Epithelial cell of proximal tubule (primary cell): Measurements from ENCODE around the gene AFAP1. TPM values are rescaled to one million over a fixed set of nuclear protein-coding genes. Genes with fewer than 3 reads are reported as not detected.

ENCODE experiments used
- DNase-seq: peaks from one replicate; pipeline ENCODE4 v3.0.0-alpha.2; 2011; ENCODE audit warnings: low read depth
- H3K4me3 ChIP-seq: 2 replicates; pipeline ENCODE4 v1.5.1; 2011; ENCODE audit warnings: low read depth, mild to moderate bottlenecking, low read length
- total RNA-seq: library from RNA; depleted of rRNA; stranded (reverse); fragments of >200 nt; gene quantifications from 2 replicates; pipeline ENCODE4 v1.2.3, GENCODE V29; 2015
- TF ChIP-seq, protein P1 (sequence below): conservative IDR thresholded peaks from 2 replicates; pipeline ENCODE4 v1.5.1; 2012; ENCODE audit warnings: low read depth, mild to moderate bottlenecking, low read length

Gene AFAP1
- total RNA-seq, 1 donor from 2014 or later: 26.2 TPM

GRCh38 chr4:7781366-7781765 lies 158.3 kb downstream of the AFAP1 start:
- no peak for DNase-seq
- TF ChIP-seq, protein P1, sequence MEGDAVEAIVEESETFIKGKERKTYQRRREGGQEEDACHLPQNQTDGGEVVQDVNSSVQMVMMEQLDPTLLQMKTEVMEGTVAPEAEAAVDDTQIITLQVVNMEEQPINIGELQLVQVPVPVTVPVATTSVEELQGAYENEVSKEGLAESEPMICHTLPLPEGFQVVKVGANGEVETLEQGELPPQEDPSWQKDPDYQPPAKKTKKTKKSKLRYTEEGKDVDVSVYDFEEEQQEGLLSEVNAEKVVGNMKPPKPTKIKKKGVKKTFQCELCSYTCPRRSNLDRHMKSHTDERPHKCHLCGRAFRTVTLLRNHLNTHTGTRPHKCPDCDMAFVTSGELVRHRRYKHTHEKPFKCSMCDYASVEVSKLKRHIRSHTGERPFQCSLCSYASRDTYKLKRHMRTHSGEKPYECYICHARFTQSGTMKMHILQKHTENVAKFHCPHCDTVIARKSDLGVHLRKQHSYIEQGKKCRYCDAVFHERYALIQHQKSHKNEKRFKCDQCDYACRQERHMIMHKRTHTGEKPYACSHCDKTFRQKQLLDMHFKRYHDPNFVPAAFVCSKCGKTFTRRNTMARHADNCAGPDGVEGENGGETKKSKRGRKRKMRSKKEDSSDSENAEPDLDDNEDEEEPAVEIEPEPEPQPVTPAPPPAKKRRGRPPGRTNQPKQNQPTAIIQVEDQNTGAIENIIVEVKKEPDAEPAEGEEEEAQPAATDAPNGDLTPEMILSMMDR: no peak
- H3K4me3 ChIP-seq: no peak overlapping the region

GRCh38 chr4:7780751-7781348 lies 158.8 kb downstream of the AFAP1 start:
- TF ChIP-seq, protein P1: no peak
- DNase-seq: no peak
- H3K4me3 ChIP-seq: no peak overlapping the region

DNA sequence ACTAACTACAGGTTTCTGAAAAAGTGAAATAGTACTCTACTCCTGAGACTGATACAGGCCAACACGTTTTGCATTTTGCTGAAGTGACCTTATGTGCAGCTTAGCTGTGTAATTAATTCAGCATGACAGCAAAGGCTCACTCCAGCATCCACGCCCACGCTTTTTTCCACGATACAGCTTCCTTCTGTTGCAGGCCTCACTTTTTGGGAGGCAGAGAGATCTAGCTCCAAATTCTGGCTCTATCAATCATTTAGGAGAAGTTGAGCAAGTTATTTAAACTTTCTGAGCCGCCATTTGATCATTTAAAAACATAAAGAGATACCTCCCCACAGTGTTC lies 160.3 kb downstream of the AFAP1 start:
- TF ChIP-seq, protein P1: no peak
- no peak overlapping the region for H3K4me3 ChIP-seq
- DNase-seq: no peak

DNA sequence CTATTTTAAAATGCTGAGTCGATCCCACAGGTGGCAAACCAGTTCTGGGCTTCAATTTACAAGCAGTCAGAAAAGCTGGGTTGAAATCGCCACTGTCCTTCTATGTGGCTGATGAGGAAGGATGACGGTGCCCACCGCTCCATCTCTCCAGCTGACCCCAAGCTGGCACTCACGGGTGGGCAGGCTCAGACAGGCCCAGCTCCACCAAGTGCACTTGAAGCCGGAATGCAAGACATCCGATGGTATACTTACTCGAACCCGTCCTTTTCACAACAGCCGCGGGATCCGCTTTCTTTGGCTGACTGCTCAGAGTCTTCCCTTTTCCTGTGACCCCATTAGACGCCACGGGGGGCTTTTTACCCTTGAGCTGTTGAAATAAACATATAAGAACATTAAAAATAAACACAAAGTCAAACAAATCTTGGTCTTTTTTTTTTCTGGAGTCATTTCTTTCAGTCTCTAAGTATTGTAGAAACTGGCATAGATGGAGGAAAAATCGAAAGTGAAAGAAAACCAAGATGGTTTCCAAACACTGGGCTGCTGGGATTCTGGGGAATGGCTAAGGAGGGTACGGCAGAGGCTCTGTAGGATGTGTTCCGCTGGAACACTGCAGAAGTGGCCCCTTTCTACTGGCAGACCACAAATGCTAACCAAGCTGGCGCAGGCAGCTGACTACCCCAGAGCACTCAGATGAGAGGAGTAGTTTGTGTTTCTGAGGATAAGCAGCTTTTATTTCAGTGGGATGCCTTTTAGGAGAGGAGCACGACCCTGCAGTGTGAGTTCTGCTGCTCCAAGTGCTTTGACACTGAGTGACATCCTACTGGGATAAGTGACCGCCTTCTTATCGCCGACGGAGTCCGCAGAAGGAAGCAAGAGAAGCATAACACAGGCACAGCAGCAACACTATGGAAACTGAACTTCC lies 160.9 kb downstream of the AFAP1 start:
- TF ChIP-seq, protein P1: no peak
- H3K4me3 ChIP-seq: no peak overlapping the region
- DNase-seq: no peak

DNA sequence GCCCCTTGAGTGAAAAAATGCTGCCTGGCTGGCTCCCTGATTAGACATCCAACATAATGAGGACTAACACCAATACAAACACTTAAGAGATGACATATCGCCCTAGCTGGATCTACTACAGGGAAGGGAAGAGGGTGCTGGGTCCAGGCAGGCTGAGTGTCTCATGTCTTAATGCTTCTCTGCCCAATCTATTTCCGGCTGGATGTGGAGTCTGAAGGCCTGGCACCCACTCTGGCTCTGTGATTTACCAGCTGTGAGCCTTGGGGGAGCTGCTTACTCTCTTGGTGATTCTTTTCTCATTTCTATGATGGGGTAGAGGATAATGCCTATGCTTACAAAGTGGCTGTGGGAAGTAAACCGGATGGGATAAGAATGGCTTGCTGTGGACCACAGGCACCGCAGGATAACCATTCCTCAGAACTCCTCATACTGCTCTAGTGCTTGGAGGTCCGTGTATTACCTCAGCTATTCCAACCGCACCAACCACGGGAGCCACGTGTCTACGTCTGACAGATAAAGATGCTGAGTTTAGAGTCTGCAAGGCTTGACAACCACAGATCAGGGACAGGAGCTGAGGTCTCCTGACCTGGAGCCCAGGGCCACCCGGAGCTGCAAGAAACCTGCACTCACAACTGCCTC lies 161.7 kb downstream of the AFAP1 start:
- H3K4me3 ChIP-seq: no peak overlapping the region
- DNase-seq: no peak
- TF ChIP-seq, protein P1: no peak

- H3K4me3 ChIP-seq: no peak overlapping the region
- TF ChIP-seq, protein P1: no peak
- DNase-seq: no peak
These were observed 162.5 kb downstream of the AFAP1 start for GRCh38 chr4:7777017-7777710.
